GM12878 (cell line): Measurements from ENCODE around the gene SCN10A. TPM values are rescaled to one million over a fixed set of nuclear protein-coding genes. Genes with fewer than 3 reads are reported as not detected.

Source experiments
- CTCF ChIP-seq, 3 experiments: IDR thresholded peaks in 2 of 3; conservative IDR thresholded peaks in 1 of 3; 2 replicates each; pipeline ENCODE4 v1.5.1; 2011; ENCODE audit warnings: low read depth in 3 of 3, low read length in 3 of 3, mild to moderate bottlenecking in 3 of 3, control low read depth in 2 of 3, moderate library complexity in 2 of 3, inconsistent platforms in 1 of 3, mixed read lengths in 1 of 3; ENCODE audit not compliant: control insufficient read depth in 2 of 3, insufficient read depth in 1 of 3; ENCODE audit errors: extremely low read depth in 1 of 3
- MAX ChIP-seq: IDR thresholded peaks from 2 replicates; pipeline ENCODE4 v1.6.1; 2012; ENCODE audit warnings: low read depth, low read length, improper control_type of control experiment
- MLLT1 ChIP-seq: fragments of 450-650 bp; IDR thresholded peaks from 2 replicates; pipeline ENCODE4 v1.6.1; 2016; ENCODE audit warnings: mild to moderate bottlenecking
- MXI1 ChIP-seq: fragments of 150-350 bp; IDR thresholded peaks from 2 replicates; pipeline ENCODE4 v1.6.1; 2011; ENCODE audit warnings: low read depth, mild to moderate bottlenecking, inconsistent platforms, low read length, improper control_type of control experiment
- NR2C2 ChIP-seq: IDR thresholded peaks from 2 replicates; pipeline ENCODE4 v1.6.1; 2011; ENCODE audit warnings: borderline replicate concordance, low read depth; ENCODE audit not compliant: control insufficient read depth, insufficient read length
- PKNOX1 ChIP-seq: fragments of 450-650 bp; IDR thresholded peaks from 2 replicates; pipeline ENCODE4 v1.6.1; 2016; ENCODE audit warnings: mild to moderate bottlenecking
- POU2F2 ChIP-seq: IDR thresholded peaks from 3 replicates; pipeline ENCODE4 v1.6.1; 2011; ENCODE audit warnings: low read depth, mild to moderate bottlenecking, low read length, borderline replicate concordance
- SIX5 ChIP-seq: IDR thresholded peaks from 2 replicates; pipeline ENCODE4 v1.6.1; 2011; ENCODE audit warnings: mild to moderate bottlenecking, low read depth, low read length, moderate library complexity; ENCODE audit not compliant: severe bottlenecking
- SMC3 ChIP-seq: IDR thresholded peaks from 2 replicates; pipeline ENCODE4 v1.6.1; 2011; ENCODE audit warnings: low read length, improper control_type of control experiment, borderline replicate concordance
- WRNIP1 ChIP-seq: IDR thresholded peaks from 2 replicates; pipeline ENCODE4 v1.6.1; 2011; ENCODE audit warnings: low read depth, low read length, improper control_type of control experiment, borderline replicate concordance
- polyA plus RNA-seq, 11 experiments: library from polyadenylated mRNA; depleted of rRNA in 4 of 11; unstranded in 6 of 11; stranded (reverse) in 5 of 11; fragments of >200 nt; fragmentation: Nextera tagmentation in 4 of 11; fragmentation: Illumina TruSeq in 1 of 11; extraction: Ambion mirVana in 4 of 11; extraction: Trizol in 1 of 11; gene quantifications; 1 replicate in 1 of 11; 2 replicates in 10 of 11; pipeline versions ENCODE4 v1.2.1 to v1.2.3, GENCODE V29; 2011 to 2016; ENCODE audit warnings: inconsistent platforms in 2 of 11, missing spikeins in 2 of 11, low read depth in 1 of 11
- total RNA-seq, 4 experiments: library from RNA; depleted of rRNA in 3 of 4; stranded (reverse); fragments of >200 nt in 3 of 4; fragmentation: Illumina TruSeq in 1 of 4; extraction: Trizol in 1 of 4; gene quantifications; 2 replicates each; pipeline versions ENCODE4 v1.2.1 to v1.2.3, GENCODE V29; 2013 to 2021

The SCN10A gene
- total and polyA plus RNA-seq, 10 of the 15 experiments (the other 5 are each of a cell fraction or from before 2014, with no cell fraction given) = not detected

GRCh38 chr3:38651153-38651789 is 164.7 kb downstream of the SCN10A start (continued):
- TF ChIP-seq MAX = peak; percentile 66; the same call in 1 of the 2 replicates
- peak; percentile 65 for TF ChIP-seq SMC3
- no peak for TF ChIP-seq PKNOX1
- TF ChIP-seq MXI1 = peak; percentile 38; the same call in 1 of the 2 replicates
- no peak for TF ChIP-seq NR2C2
- no peak for TF ChIP-seq WRNIP1
- TF ChIP-seq CTCF (IDR thresholded peaks at IDR 0.05 in 2 of 3, conservative IDR thresholded peaks at IDR 0.05 in 1 of 3; ENCODE audit: control insufficient read depth in 2 of 3, extremely low read depth in 1 of 3, insufficient read depth in 1 of 3, low read depth in 3 of 3, low read length in 3 of 3) = peak; percentile 97 to 100 (median 99)
- TF ChIP-seq MLLT1 = no peak
- TF ChIP-seq POU2F2 = no peak
- TF ChIP-seq SIX5 = no peak
